GM12878 (cell line): Measurements from ENCODE around the gene NUDT3. TPM values are rescaled to one million over a fixed set of nuclear protein-coding genes. Genes with fewer than 3 reads are reported as not detected.
"Not testable (repeated sequence)": the region's sequence is repeated elsewhere in the genome, so short reads cannot be mapped to it uniquely, and the experiment has no call there.

Experiments
- ATAC-seq: fragments of 200-7000 bp; cut with Tn5 transposase; 3 replicates; pipeline ENCODE4 v1.9.1; 2020; ENCODE audit warnings: mild to moderate bottlenecking, moderate library complexity
- BruUV-seq: library from RNA; stranded (reverse); fragments of 400-500 nt; replicated peaks from 2 replicates; lab custom pipeline; 2021; lab: Mats Ljungman, UMichigan
- CTCF ChIA-PET: fragments of 300-600 bp; sonication (Branson Sonifier 250); formaldehyde crosslinking; extraction: SDS; loops from one replicate; lab custom pipeline; 2021; ENCODE audit warnings: inconsistent platforms; lab: Yijun Ruan, JAX
- POLR2A ChIA-PET: fragments of 350-600 bp; formaldehyde crosslinking; extraction: SDS; loops from one replicate; lab custom pipeline; 2021; ENCODE audit warnings: inconsistent platforms; lab: Charles Lee
- RAD21 ChIA-PET: fragments of 300-600 bp; sonication (Branson Sonifier 250); formaldehyde crosslinking; loops from one replicate; lab custom pipeline; 2023; ENCODE audit warnings: antibody characterized with exemption; ENCODE audit not compliant: unreplicated experiment; lab: Charles Lee
- SMC1A ChIA-PET: fragments of 300-600 bp; sonication (Branson Sonifier 250); formaldehyde crosslinking; loops from one replicate; lab custom pipeline; 2023; ENCODE audit not compliant: unreplicated experiment, uncharacterized antibody; lab: Charles Lee
- DNase-seq: peaks from one replicate; pipeline ENCODE4 v3.0.0-alpha.2; 2011; ENCODE audit warnings: low read depth, low spot score
- FAIRE-seq: peaks from 3 replicates; lab custom pipeline; 2011; peaks lifted over from hg19 to GRCh38; lab: Jason Lieb, UNC
- H2AFZ ChIP-seq: 2 replicates; pipeline ENCODE4 v1.6.0; 2011; ENCODE audit warnings: low read depth, low read length, control low read depth; ENCODE audit not compliant: control insufficient read depth
- H3K27ac ChIP-seq: 2 replicates; pipeline ENCODE4 v1.5.1; 2011; ENCODE audit warnings: control low read depth; ENCODE audit not compliant: control insufficient read depth, insufficient read depth
- H3K27me3 ChIP-seq, 2 experiments: replicated peaks in 1 of 2; 2 replicates each; pipeline versions ENCODE4 v1.6.0 to v1.6.1; 2011; ENCODE audit warnings: low read length in 1 of 2; ENCODE audit not compliant: control insufficient read depth in 2 of 2, insufficient read depth in 2 of 2
- H3K36me3 ChIP-seq, 2 experiments: 2 replicates each; pipeline ENCODE4 v1.5.1; 2011; ENCODE audit warnings: low read length in 1 of 2; ENCODE audit not compliant: control insufficient read depth in 2 of 2, insufficient read depth in 2 of 2
- H3K4me1 ChIP-seq: 2 replicates; pipeline ENCODE4 v1.6.1; 2011; ENCODE audit warnings: mild to moderate bottlenecking, low read length, moderate library complexity, mixed read lengths; ENCODE audit not compliant: control insufficient read depth, insufficient read depth
- H3K4me2 ChIP-seq: 2 replicates; pipeline ENCODE4 v1.6.0; 2011; ENCODE audit warnings: control low read depth; ENCODE audit not compliant: control insufficient read depth, insufficient read depth
- H3K4me3 ChIP-seq: fragments of 200-600 bp; sonication (generic); 2 replicates; pipeline ENCODE4 v1.5.1; 2016
- H3K79me2 ChIP-seq: 2 replicates; pipeline ENCODE4 v1.6.0; 2011; ENCODE audit warnings: low read length; ENCODE audit not compliant: control insufficient read depth, insufficient read depth
- H3K9ac ChIP-seq: 2 replicates; pipeline ENCODE4 v1.8.0; 2011; ENCODE audit warnings: low read length, control low read depth, mixed read lengths; ENCODE audit not compliant: control insufficient read depth, insufficient read depth
- H3K9me3 ChIP-seq: replicated peaks from 3 replicates; pipeline ENCODE4 v1.5.1; 2011; ENCODE audit warnings: mild to moderate bottlenecking, low read length; ENCODE audit not compliant: control insufficient read depth, insufficient read depth
- H4K20me1 ChIP-seq: 2 replicates; pipeline ENCODE4 v1.6.0; 2011; ENCODE audit not compliant: control insufficient read depth, insufficient read depth
- BCL3 ChIP-seq: IDR thresholded peaks from 2 replicates; pipeline ENCODE4 v1.6.1; 2011; ENCODE audit warnings: borderline replicate concordance, low read depth, mild to moderate bottlenecking, moderate library complexity, low read length; ENCODE audit not compliant: insufficient read depth, poor library complexity, severe bottlenecking
- CHD4 ChIP-seq: fragments of 200-600 bp; sonication (generic); IDR thresholded peaks from 2 replicates; pipeline ENCODE4 v1.6.1; 2016; ENCODE audit warnings: mild to moderate bottlenecking
- GABPA ChIP-seq: IDR thresholded peaks from 2 replicates; pipeline ENCODE4 v1.6.1; 2014; ENCODE audit warnings: antibody characterized with exemption, low read depth, mild to moderate bottlenecking, inconsistent platforms
- HDAC2 ChIP-seq: fragments of 200-600 bp; sonication (generic); IDR thresholded peaks from 2 replicates; pipeline ENCODE4 v1.6.1; 2017
- IRF4 ChIP-seq: IDR thresholded peaks from 2 replicates; pipeline ENCODE4 v1.6.1; 2011; ENCODE audit warnings: low read depth, low read length
- IRF5 ChIP-seq: fragments of 450-650 bp; IDR thresholded peaks from 2 replicates; pipeline ENCODE4 v1.6.1; 2017; ENCODE audit warnings: borderline replicate concordance
- KLF5 ChIP-seq: fragments of 450-650 bp; IDR thresholded peaks from 2 replicates; pipeline ENCODE4 v1.6.1; 2014; ENCODE audit warnings: mild to moderate bottlenecking; ENCODE audit not compliant: partially characterized antibody
- NFIC ChIP-seq: IDR thresholded peaks from 2 replicates; pipeline ENCODE4 v1.6.1; 2012; ENCODE audit warnings: low read depth, mild to moderate bottlenecking, inconsistent platforms, low read length, moderate library complexity
- TAF1 ChIP-seq: IDR thresholded peaks from 2 replicates; pipeline ENCODE4 v1.6.1; 2011; ENCODE audit warnings: mild to moderate bottlenecking, low read depth, low read length, borderline replicate concordance
- ZNF384 ChIP-seq: IDR thresholded peaks from 2 replicates; pipeline ENCODE4 v1.6.1; 2012; ENCODE audit warnings: low read depth, mild to moderate bottlenecking, low read length, improper control_type of control experiment, borderline replicate concordance
- ZNF592 ChIP-seq: fragments of 450-650 bp; IDR thresholded peaks from 2 replicates; pipeline ENCODE4 v1.6.1; 2017; ENCODE audit warnings: mild to moderate bottlenecking, moderate library complexity
- WGBS: methylation state at CpG from one replicate; pipeline ENCODE4 v1.1.6; 2016; ENCODE audit warnings: low lambda C conversion rate; ENCODE audit not compliant: insufficient replicate concordance, insufficient coverage; ENCODE audit errors: missing lambda C conversion rate; 5-methylcytosine and 5-hydroxymethylcytosine counted together
- in situ Hi-C: fragments of 300-500 bp; cut with MboI; formaldehyde crosslinking; loops from 9 replicates; pipeline ENCODE4 v1.14.3; 2018; ENCODE audit warnings: mixed read lengths
- intact Hi-C: fragments of 100-400 bp; cut with micrococcal nuclease; formaldehyde crosslinking; loops from one replicate; pipeline ENCODE4 v1.14.2; 2022; ENCODE audit not compliant: unreplicated experiment
- polyA plus RNA-seq, 11 experiments: library from polyadenylated mRNA; depleted of rRNA in 4 of 11; unstranded in 6 of 11; stranded (reverse) in 5 of 11; fragments of >200 nt; fragmentation: Nextera tagmentation in 4 of 11; fragmentation: Illumina TruSeq in 1 of 11; extraction: Ambion mirVana in 4 of 11; extraction: Trizol in 1 of 11; gene quantifications; 1 replicate in 1 of 11; 2 replicates in 10 of 11; pipeline versions ENCODE4 v1.2.1 to v1.2.3, GENCODE V29; 2011 to 2016; ENCODE audit warnings: inconsistent platforms in 2 of 11, missing spikeins in 2 of 11, low read depth in 1 of 11
- total RNA-seq, 4 experiments: library from RNA; depleted of rRNA in 3 of 4; stranded (reverse); fragments of >200 nt in 3 of 4; fragmentation: Illumina TruSeq in 1 of 4; extraction: Trizol in 1 of 4; gene quantifications; 2 replicates each; pipeline versions ENCODE4 v1.2.1 to v1.2.3, GENCODE V29; 2013 to 2021

NUDT3 gene
- total and polyA plus RNA-seq, 10 of the 15 experiments (the other 5 are each of a cell fraction or from before 2014, with no cell fraction given): 2.4 to 32.3 (median 25.5) TPM

GRCh38 chr6:34377984-34378383 lies 14.5 kb downstream of the NUDT3 start (continued):
- no peak for TF ChIP-seq IRF5
- TF ChIP-seq ZNF592: no peak
- no peak for TF ChIP-seq BCL3
- TF ChIP-seq ZNF384: no peak
- no peak for TF ChIP-seq IRF4
- no peak for TF ChIP-seq NFIC
- TF ChIP-seq TAF1: no peak
- TF ChIP-seq GABPA: no peak
- TF ChIP-seq CHD4: no peak
- TF ChIP-seq HDAC2: no peak
- no peak for TF ChIP-seq KLF5

- in situ Hi-C loops: not testable (repeated sequence)
Observed at GRCh38 chr6:34377571-34377970, 14.9 kb downstream of the NUDT3 start.

More at GRCh38 chr6:34377571-34377970, 14.9 kb downstream of the NUDT3 start:
- intact Hi-C loops, H3K27me3 ChIP-seq, H3K4me2 ChIP-seq, POLR2A ChIA-PET, DNase-seq, H2AFZ ChIP-seq, BruUV-seq, FAIRE-seq, ATAC-seq, CTCF ChIA-PET, H3K36me3 ChIP-seq, H3K27ac ChIP-seq, RAD21 ChIA-PET, H3K4me1 ChIP-seq, H3K9ac ChIP-seq, H3K4me3 ChIP-seq, H3K9me3 ChIP-seq, H4K20me1 ChIP-seq: not testable (repeated sequence)
- SMC1A ChIA-PET: interaction anchor here (1.0 kb wide), 1 partner anchor 10 kb away, joined by 3 read pairs; no protein-coding TSS in a partner anchor
- H3K79me2 ChIP-seq: peaks cover 74% of the 10 kb centered on the region
- 97% methylated on average over 4 of the region's 5 CpGs for WGBS
